Suppressor macrophage (primary cell): Measurements from ENCODE around the gene ZNF451.
A peak's percentile ranks its signal among the peaks of the same experiment; 100 is the strongest.
"Not testable (repeated sequence)": the region's sequence is repeated elsewhere in the genome, so short reads cannot be mapped to it uniquely, and the experiment has no call there.

Experiments
- DNase-seq, 4 experiments: peaks; one replicate each; pipeline ENCODE4 v3.0.0-alpha.2; 2020 to 2022
- total RNA-seq, 17 experiments: gene quantifications; one replicate each; lab custom pipeline; 2026; ENCODE audit warnings: mixed read lengths in 6 of 17, inconsistent platforms in 3 of 17; lab: John Stamatoyannopoulos, UW

ZNF451 gene
- 41.4 to 140 (median 68.4) reads per million in 17 experiments for total RNA-seq

- DNase-seq: peak; percentile 97 to 98 (median 98)
Measured at GRCh38 chr6:57089687-57090457, at the start of gene ZNF451. TSS of gene ZNF451 (plus strand) at chr6:57090188. CDS start at chr6:57090254, 66 bp downstream.

- DNase-seq: not testable (repeated sequence)
Measured at GRCh38 chr6:57044061-57044460, 45.9 kb upstream of the ZNF451 start.

DNA sequence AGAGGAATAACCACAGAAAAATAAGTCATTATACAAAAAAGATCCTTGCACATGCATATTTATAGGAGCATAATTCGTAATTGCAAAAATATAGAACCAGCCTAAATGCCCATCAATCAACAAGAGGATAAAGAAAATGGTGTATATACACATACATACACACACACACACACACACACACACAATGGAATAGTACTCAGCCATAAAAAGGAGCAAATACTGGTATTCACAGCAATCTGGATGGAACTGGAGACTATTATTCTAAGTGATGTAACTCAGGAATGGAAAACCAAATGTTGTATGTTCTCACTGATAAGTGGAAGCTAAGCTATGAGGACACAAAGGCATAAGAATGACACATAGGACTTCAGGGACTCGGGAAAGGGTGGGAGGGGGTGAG lies 45.4 kb upstream of the ZNF451 start:
- no peak for DNase-seq

GRCh38 chr6:57046332-57047256 lies 43.4 kb upstream of the ZNF451 start, which contains the start of gene KIAA1586:
TSS of gene KIAA1586 (plus strand) at chr6:57046693. CDS start at chr6:57046756, 63 bp downstream.
- DNase-seq: peak; percentile 89 to 95 (median 94)

GRCh38 chr6:57047257-57047585 lies 42.8 kb upstream of the ZNF451 start:
- DNase-seq: not testable (repeated sequence)

DNA sequence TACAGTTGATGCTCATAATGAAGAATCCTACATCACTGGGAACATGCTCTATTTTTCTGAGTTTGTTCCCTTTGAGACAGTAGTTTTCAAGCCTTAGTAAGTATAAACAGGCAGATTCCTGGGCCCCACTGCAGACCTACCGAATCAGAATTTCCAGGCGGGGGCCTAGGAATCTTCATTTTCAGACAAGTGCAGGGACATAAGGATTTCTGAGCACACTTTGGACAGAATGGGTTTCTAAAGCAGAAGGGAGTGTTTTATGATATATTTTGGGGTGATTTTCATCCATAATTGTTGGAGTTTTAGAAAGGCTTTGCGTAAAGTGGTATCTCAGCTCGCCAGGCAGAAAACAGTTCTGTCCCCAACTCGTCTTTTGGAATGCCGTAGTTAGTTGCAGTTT lies 42.1 kb upstream of the ZNF451 start:
- not testable (repeated sequence) for DNase-seq

DNA sequence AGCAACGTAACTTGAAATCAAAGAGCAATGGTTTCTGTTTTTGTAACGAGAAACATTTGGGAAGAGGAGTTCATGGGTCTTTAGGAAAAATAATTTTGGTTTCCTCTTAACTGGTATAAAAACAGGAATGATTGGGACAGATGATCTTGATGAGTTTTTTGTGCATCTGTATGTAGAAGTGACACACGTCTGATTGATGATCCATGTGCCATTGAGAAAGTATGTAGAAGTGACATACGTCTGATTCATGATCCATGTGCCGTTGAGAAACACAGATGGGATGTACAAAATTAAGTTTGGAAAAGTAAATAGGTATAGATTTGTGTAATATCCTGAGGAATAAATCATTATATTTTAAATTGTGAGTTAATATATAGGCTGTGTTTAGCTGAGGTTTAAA lies 41.4 kb upstream of the ZNF451 start:
- no peak for DNase-seq

DNA sequence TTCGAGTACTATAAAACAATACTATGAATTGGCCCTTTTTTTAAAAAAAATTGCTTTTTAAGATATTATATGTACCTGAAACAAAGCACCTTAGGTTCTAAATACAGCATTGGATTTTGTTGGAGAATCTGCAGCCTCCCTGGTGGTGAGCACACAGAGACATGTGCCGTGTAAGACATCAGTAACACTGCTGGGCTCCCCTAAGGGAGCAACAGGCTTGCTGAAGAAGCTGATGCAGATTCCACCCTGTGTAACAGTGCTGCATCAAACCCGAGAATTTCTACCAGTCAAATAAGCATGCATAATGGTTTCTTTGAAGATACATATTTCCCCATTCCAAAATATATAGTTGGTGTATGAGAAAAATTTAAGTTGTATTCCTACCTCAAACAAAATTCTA lies 26.1 kb upstream of the ZNF451 start:
- no peak for DNase-seq

GRCh38 chr6:57064809-57065208 lies 25.2 kb upstream of the ZNF451 start:
- no peak for DNase-seq

DNA sequence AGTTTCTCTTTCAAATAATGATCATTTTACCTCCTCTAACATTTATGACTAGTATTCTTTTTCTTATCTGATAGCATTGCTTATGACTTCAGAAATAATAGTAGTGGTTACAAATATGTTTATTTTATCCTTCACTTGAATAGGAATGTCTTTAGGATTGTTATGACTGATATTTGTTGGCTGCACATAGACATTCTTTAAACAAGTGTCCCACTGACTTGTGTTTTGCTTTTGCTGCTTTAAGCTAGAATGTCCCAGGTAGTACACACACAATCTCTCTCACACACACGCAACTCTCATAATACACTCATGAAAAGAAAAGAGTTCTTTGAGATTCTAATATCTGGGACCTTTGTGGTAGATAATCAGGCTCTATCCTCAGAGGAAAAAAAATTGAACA lies 21.9 kb upstream of the ZNF451 start:
- DNase-seq: no peak

GRCh38 chr6:57069228-57069627 lies 20.8 kb upstream of the ZNF451 start:
- DNase-seq: no peak

- no peak for DNase-seq
Measured at GRCh38 chr6:57069920-57070331, 20.1 kb upstream of the ZNF451 start.

DNA sequence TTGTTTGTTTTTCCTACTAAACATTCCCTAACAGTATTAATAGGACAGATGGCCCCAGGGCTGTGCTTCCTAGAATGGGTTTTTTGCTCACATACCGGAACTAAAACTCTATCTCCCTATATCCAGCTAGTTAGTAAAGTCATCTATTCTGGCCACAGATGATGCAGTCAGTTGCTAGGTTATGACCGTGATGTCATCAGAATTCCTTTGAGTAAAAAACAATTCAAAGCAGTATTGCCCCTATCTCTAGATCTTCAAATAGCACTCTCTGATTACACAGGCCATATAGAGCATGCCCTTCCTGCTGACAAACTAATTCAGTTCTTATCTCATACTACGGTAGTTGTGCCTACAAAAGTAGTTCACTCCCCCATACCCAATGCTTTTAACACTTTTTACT lies 17.9 kb upstream of the ZNF451 start:
- DNase-seq: no peak

DNA sequence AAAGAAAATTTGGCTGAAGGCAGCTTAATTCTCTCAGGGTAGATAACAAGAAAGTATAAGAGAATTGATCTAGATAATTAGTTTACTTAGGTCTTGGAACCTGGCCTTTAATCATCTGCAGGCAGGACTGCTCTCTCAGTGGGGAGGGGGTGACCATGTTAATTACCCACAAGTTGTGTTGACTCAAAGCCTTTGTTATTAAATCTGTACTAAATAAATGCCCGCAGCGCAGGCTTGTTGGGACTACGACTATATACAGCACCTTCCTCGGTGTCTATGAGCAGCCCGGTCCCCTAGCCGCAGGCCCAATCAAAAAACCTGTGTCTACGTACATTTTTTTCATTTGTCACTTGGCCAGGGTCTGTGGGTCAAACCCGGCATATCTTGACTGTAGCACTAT lies 15.6 kb upstream of the ZNF451 start:
- no peak for DNase-seq

GRCh38 chr6:57075092-57075491 lies 14.9 kb upstream of the ZNF451 start:
- DNase-seq: no peak

DNA sequence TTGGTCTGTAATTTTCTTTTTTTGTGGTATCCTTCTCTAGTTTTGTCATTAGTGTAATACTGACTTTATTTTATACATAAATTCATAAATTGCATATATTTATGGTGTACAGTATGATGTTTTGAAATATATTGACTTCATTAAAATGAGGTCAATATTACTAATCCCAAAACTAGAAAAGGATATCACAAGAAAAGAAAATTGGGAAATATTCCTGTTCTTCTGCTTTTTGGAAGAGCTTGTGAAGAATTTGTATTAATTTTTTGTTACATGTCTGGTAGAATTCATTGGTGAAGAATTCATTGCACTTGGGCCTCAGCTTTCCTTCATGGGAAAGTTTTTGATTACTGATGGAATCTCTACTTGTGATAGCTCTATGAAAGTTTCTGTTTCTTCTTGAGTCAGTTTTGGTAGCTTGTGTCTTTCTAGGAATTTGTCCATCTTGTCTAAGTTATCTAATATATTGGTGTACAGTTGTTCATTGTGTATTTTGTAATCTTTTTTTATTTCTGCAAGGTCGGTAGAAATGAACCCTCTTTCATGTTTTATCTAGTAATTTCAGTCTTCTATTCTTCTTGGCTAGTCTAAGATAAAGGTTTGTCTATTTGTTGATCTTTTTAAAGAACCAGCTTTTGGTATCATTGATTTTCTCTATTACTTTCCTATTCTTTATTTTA lies 11.3 kb upstream of the ZNF451 start:
- DNase-seq: peak in 2 of 4 experiments; percentile 20 to 31

DNA sequence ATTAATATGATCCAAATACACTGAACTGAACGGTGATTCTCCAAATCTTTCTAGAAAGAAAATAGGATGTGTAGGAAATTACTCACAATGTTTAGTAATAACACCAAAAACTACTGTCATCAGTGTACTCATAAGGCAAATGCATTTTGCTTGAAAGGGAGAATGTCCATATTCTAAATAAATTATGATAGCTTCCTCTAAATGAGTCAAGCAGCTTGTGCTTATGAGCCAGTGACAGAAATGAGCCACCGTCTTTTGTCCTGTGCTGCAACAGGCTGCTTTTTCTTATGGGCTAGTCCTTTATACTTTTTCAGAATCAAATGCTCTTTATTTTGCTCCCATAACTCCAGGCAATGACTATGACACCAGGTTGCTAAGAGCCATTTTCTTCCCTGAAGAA lies 4.5 kb upstream of the ZNF451 start:
- DNase-seq: peak; percentile 35 to 66 (median 46)

DNA sequence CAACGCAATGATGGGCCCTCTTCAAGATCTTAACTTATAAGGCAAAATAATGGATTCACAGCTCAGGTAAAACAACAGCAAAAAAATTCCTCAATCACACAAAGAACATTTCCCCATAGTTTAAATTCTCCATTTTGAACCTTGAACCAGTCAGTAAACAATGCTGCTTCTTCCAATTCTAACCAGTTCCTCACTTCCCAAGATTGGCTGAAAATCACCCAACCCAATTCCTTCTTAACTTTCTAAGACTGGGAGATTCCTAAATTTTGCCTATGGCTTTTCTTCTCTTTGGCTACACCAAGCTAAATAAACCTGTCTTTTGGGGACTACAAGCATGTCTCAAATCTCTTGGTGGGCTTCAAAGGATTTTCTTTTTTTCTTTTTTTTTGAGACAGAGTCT lies 3.1 kb upstream of the ZNF451 start:
- DNase-seq: no peak

GRCh38 chr6:57087916-57088315 lies 2.1 kb upstream of the ZNF451 start:
- DNase-seq: peak in 3 of 4 experiments; percentile 35 to 36 (median 35)

DNA sequence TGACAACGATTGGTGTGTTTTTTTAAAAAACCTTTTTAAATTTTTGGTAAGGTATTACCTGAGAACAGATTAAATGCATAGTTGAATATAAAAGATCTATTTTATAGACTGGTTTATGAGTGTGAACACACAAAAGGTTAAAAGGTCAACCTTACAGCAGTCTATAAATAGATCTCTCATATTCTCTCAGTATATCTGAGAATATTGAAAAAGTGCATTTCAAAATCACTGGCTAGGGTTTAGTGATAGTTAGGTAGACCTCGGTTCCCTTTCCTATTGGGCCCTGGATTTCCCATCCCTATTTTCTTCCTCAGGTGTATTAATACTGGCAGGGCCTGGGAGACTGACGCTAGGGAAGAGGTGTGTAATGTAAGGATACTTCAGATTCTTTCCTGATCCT lies 723 bp upstream of the ZNF451 start:
- DNase-seq: no peak

DNA sequence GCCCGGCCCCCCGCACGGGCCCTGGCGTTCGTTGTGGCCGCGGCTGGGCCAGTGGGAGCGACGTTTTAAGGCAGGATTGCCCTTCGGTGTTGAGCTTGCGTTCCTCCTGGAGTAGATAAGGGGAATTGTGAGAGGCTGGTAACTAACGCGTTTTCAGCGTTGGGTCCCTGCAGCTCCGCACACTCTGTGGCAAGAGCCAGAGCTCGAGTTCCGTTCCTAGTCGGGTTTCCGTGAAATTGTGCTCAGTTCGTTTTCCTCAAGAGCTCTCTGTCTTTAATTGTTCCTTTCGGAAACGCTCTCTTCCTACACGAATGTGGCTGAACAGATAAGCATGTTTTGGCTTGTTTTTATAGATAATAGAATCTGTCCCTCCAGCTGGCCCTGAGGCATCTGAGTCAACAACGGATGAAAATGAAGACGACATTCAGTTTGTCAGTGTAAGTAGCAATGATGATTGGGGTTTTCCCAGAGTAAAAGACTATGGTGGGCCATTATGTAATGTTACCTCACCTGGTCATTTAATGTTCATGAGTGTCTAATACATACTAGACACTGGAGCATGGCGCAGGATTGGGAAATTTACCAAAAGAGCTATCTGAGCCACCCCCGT lies 575 bp downstream of the ZNF451 start:
- DNase-seq: not testable (repeated sequence)

DNA sequence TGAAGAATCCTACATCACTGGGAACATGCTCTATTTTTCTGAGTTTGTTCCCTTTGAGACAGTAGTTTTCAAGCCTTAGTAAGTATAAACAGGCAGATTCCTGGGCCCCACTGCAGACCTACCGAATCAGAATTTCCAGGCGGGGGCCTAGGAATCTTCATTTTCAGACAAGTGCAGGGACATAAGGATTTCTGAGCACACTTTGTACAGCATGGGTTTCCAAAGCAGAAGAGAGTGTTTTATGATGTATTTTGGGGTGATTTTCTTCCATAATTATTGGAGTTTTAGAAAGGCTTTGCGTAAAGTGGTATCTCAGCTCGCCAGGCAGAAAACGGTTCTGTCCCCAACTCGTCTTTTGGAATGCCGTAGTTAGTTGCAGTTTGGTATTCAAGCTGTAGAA lies 1.4 kb downstream of the ZNF451 start:
- DNase-seq: not testable (repeated sequence)
